Tibial nerve (tissue), 4 donors: ENCODE results near the gene SHTN1. TPM values are rescaled to one million over a fixed set of nuclear protein-coding genes. Genes with fewer than 3 reads are reported as not detected.

ENCODE experiments used
- DNase-seq, 2 donors: peaks; one replicate each; pipeline ENCODE4 v3.0.0-alpha.2; 2019; ENCODE audit warnings: low spot score in 2 of 2
- H3K27ac ChIP-seq, 4 donors: fragments of 200-600 bp; sonication (generic) in 3 of 4; one replicate each; pipeline ENCODE4 v1.5.1; 2017 to 2019; ENCODE audit warnings: mild to moderate bottlenecking in 1 of 4
- H3K27me3 ChIP-seq, 2 donors: fragments of 200-600 bp; sonication (generic) in 1 of 2; one replicate each; pipeline versions ENCODE4 v1.5.1 to v1.6.0; 2017 to 2019
- H3K36me3 ChIP-seq, 3 donors: fragments of 200-600 bp; sonication (generic); one replicate each; pipeline ENCODE4 v1.5.1; 2018 to 2019
- H3K4me1 ChIP-seq, 4 donors: fragments of 200-600 bp; sonication (generic) in 3 of 4; one replicate each; pipeline ENCODE4 v1.5.1; 2017 to 2019
- H3K4me3 ChIP-seq, 4 donors: fragments of 200-600 bp; sonication (generic) in 3 of 4; one replicate each; pipeline ENCODE4 v1.5.1; 2017 to 2019; ENCODE audit warnings: mild to moderate bottlenecking in 1 of 4, moderate library complexity in 1 of 4
- H3K9me3 ChIP-seq, 4 donors: fragments of 200-600 bp; sonication (generic) in 3 of 4; one replicate each; pipeline ENCODE4 v1.5.1; 2017 to 2019
- CTCF ChIP-seq, 5 experiments: fragments of 200-600 bp in 3 of 5; fragments of 450-650 bp in 2 of 5; sonication (generic) in 3 of 5; IDR thresholded peaks; one replicate each; pipeline ENCODE4 v1.5.1; 2016 to 2019; ENCODE audit warnings: antibody characterized with exemption in 5 of 5, mild to moderate bottlenecking in 3 of 5, moderate library complexity in 2 of 5
- EP300 ChIP-seq, 2 donors: sonication (generic); formaldehyde crosslinking; IDR thresholded peaks; one replicate each; pipeline ENCODE4 v1.6.1; 2017; ENCODE audit warnings: antibody characterized with exemption in 2 of 2, mild to moderate bottlenecking in 1 of 2
- POLR2A ChIP-seq, 2 donors: fragments of 450-650 bp; IDR thresholded peaks; one replicate each; pipeline ENCODE4 v1.6.1; 2017; ENCODE audit warnings: antibody characterized with exemption in 2 of 2, mild to moderate bottlenecking in 2 of 2, moderate library complexity in 2 of 2
- WGBS, 2 donors: methylation state at CpG; one replicate each; pipeline ENCODE4 v1.1.5; 2018; 5-methylcytosine and 5-hydroxymethylcytosine counted together
- total RNA-seq, 4 donors: library from RNA; depleted of rRNA; stranded (reverse); fragments of >200 nt; gene quantifications; one replicate each; pipeline ENCODE4 v1.1.0, GENCODE V29; 2016

SHTN1 gene
- total RNA-seq, 4 donors from 2014 or later: 9.2 to 16.3 (median 15.4) TPM

- Histone ChIP-seq H3K36me3 (no peaks in the 10 kb centered on the region), H3K4me3 (peak overlapping the region; percentile 50 to 72 (median 63)), H3K27me3 (no peaks in the 10 kb centered on the region), H3K27ac (peak overlapping the region in 2 of 4 donors; percentile 53 to 66), H3K9me3 (no peaks in the 10 kb centered on the region), H3K4me1 (peaks cover 0 to 17% (median 0%) of the 10 kb centered on the region in 4 donors)
- DNase-seq: no peak
- WGBS, 2 donors: 34 to 43% methylated on average over 10 of the region's 10 CpGs
- TF ChIP-seq POLR2A (IDR thresholded peaks at IDR 0.05) (no peak), CTCF (IDR thresholded peaks at IDR 0.05) (no peak), EP300 (IDR thresholded peaks at IDR 0.05) (no peak)
These were observed 154.9 kb downstream of the SHTN1 start for GRCh38 chr10:116850058-116850611.

GRCh38 chr10:116849248-116850057 lies 155.5 kb downstream of the SHTN1 start, which contains the start of gene ENO4:
Gene ENO4, plus strand, starts transcription at chr10:116849499. Its CDS starts 68 bp downstream, at chr10:116849567.
- Histone ChIP-seq H3K27ac (peak within 1 kb of the TSS in 2 of 4 donors; percentile 53 to 66), H3K27me3 (no peaks in the 10 kb centered on the region), H3K4me3 (peak within 1 kb of the TSS; percentile 50 to 72 (median 63)), H3K9me3 (no peaks in the 10 kb centered on the region), H3K36me3 (no peaks in the 10 kb centered on the region), H3K4me1 (peaks cover 0 to 17% (median 0%) of the 10 kb centered on the region in 4 donors)
- TF ChIP-seq EP300 (IDR thresholded peaks at IDR 0.05): no peak
- TF ChIP-seq POLR2A (IDR thresholded peaks at IDR 0.05): no peak
- TF ChIP-seq CTCF (IDR thresholded peaks at IDR 0.05): no peak
- peak in 1 of 2 donors; percentile 13 for DNase-seq
- WGBS, 2 donors: 2% methylated on average over 48 to 55 of the region's 55 CpGs

- no peak for DNase-seq
These were observed 156.1 kb downstream of the SHTN1 start for GRCh38 chr10:116848944-116849247.

GRCh38 chr10:116848032-116848943 lies 156.7 kb downstream of the SHTN1 start:
- Histone ChIP-seq H3K36me3 (no peaks in the 10 kb centered on the region), H3K4me1 (peaks cover 0 to 17% (median 0%) of the 10 kb centered on the region in 4 donors), H3K9me3 (no peaks in the 10 kb centered on the region), H3K27ac (peak overlapping the region in 2 of 4 donors; percentile 53 to 66), H3K4me3 (peak overlapping the region; percentile 50 to 72 (median 63)), H3K27me3 (no peaks in the 10 kb centered on the region)
- WGBS, 2 donors: 68 to 71% methylated on average over 17 of the region's 17 CpGs
- no peak for DNase-seq
- no peak for TF ChIP-seq EP300 (IDR thresholded peaks at IDR 0.05)
- no peak for TF ChIP-seq CTCF (IDR thresholded peaks at IDR 0.05)
- no peak for TF ChIP-seq POLR2A (IDR thresholded peaks at IDR 0.05)

More at GRCh38 chr10:116848944-116849247, 156.1 kb downstream of the SHTN1 start:
- Histone ChIP-seq H3K36me3 (no peaks in the 10 kb centered on the region), H3K27ac (peak overlapping the region in 2 of 4 donors; percentile 53 to 66), H3K4me1 (peaks cover 0 to 17% (median 0%) of the 10 kb centered on the region in 4 donors), H3K4me3 (peak overlapping the region; percentile 50 to 72 (median 63)), H3K27me3 (no peaks in the 10 kb centered on the region), H3K9me3 (no peaks in the 10 kb centered on the region)
- WGBS, 2 donors: 1 to 3% methylated on average over 23 of the region's 23 CpGs
- TF ChIP-seq POLR2A (IDR thresholded peaks at IDR 0.05) (no peak), EP300 (IDR thresholded peaks at IDR 0.05) (no peak), CTCF (IDR thresholded peaks at IDR 0.05) (no peak)
